Kidney epithelial cell (primary cell): ENCODE measurements around the gene CFAP61. TPM values are rescaled to one million over a fixed set of nuclear protein-coding genes. Genes with fewer than 3 reads are reported as not detected.

ENCODE experiments used
- DNase-seq: peaks from one replicate; pipeline ENCODE4 v3.0.0-alpha.2; 2010; ENCODE audit warnings: low read depth
- H3K27me3 ChIP-seq: 2 replicates; pipeline ENCODE4 v1.6.0; 2011; ENCODE audit warnings: low read length; ENCODE audit not compliant: control insufficient read depth, insufficient read depth
- H3K36me3 ChIP-seq: 2 replicates; pipeline ENCODE4 v1.5.1; 2011; ENCODE audit warnings: low read length; ENCODE audit not compliant: control insufficient read depth, insufficient read depth
- H3K4me3 ChIP-seq: 2 replicates; pipeline ENCODE4 v1.5.1; 2011; ENCODE audit warnings: low read depth, mild to moderate bottlenecking, control low read depth, low read length
- CTCF ChIP-seq: IDR thresholded peaks from 2 replicates; pipeline ENCODE4 v1.5.1; 2011; ENCODE audit warnings: mild to moderate bottlenecking, moderate library complexity, low read length, control low read depth, inconsistent platforms; ENCODE audit not compliant: insufficient read depth, poor library complexity, severe bottlenecking
- total RNA-seq: library from RNA; depleted of rRNA; stranded (reverse); fragments of >200 nt; gene quantifications from 2 replicates; pipeline ENCODE4 v1.2.3, GENCODE V29; 2015

Gene CFAP61
- total RNA-seq, 1 donor from 2014 or later, result not detected

- H3K4me3 ChIP-seq, result no peak overlapping the region
- H3K36me3 ChIP-seq, result no peaks in the 10 kb centered on the region
- DNase-seq, result no peak
- no peak for TF ChIP-seq CTCF
- peaks cover 60% of the 10 kb centered on the region for H3K27me3 ChIP-seq
Observed at GRCh38 chr20:20373091-20373571, 320.8 kb downstream of the CFAP61 start.

GRCh38 chr20:20375862-20376261 is 323.5 kb downstream of the CFAP61 start:
- no peak overlapping the region for H3K4me3 ChIP-seq
- H3K27me3 ChIP-seq, result peaks cover 35% of the 10 kb centered on the region
- no peak for TF ChIP-seq CTCF
- no peaks in the 10 kb centered on the region for H3K36me3 ChIP-seq
- DNase-seq, result no peak

GRCh38 chr20:20386192-20386591 is 333.9 kb downstream of the CFAP61 start:
- no peak for DNase-seq
- no peak for TF ChIP-seq CTCF
- Histone ChIP-seq H3K36me3 (no peaks in the 10 kb centered on the region), H3K4me3 (no peak overlapping the region), H3K27me3 (no peaks in the 10 kb centered on the region)

GRCh38 chr20:20390393-20390792 is 338.1 kb downstream of the CFAP61 start:
- Histone ChIP-seq H3K4me3 (no peak overlapping the region), H3K27me3 (no peaks in the 10 kb centered on the region), H3K36me3 (no peaks in the 10 kb centered on the region)
- TF ChIP-seq CTCF, result no peak
- no peak for DNase-seq

GRCh38 chr20:20391115-20391514 is 338.8 kb downstream of the CFAP61 start:
- H3K27me3 ChIP-seq, result no peaks in the 10 kb centered on the region
- H3K36me3 ChIP-seq, result no peaks in the 10 kb centered on the region
- H3K4me3 ChIP-seq, result no peak overlapping the region
- DNase-seq, result no peak
- no peak for TF ChIP-seq CTCF

- no peak overlapping the region for H3K4me3 ChIP-seq
- H3K27me3 ChIP-seq, result no peaks in the 10 kb centered on the region
- TF ChIP-seq CTCF, result no peak
- no peak for DNase-seq
- H3K36me3 ChIP-seq, result no peaks in the 10 kb centered on the region
Observed at GRCh38 chr20:20391766-20392165, 339.4 kb downstream of the CFAP61 start.
